NCI-H1105 treated with DMSO at 0.1 percent for 48 hours (cell line): ENCODE data around the gene LCMT2.
"Not testable (repeated sequence)": the region's sequence is repeated elsewhere in the genome, so short reads cannot be mapped to it uniquely, and the experiment has no call there.

Experiments used
- DNase-seq: peaks from one replicate; lab custom pipeline; 2025; lab: John Stamatoyannopoulos, UW

The LCMT2 gene

GRCh38 chr15:43316016-43316970 lies 14.1 kb downstream of the LCMT2 start:
- DNase-seq, result no peak

- no peak for DNase-seq
Measured at GRCh38 chr15:43314171-43314570, 16.2 kb downstream of the LCMT2 start.

- no peak for DNase-seq
Measured at GRCh38 chr15:43312378-43312777, 18.0 kb downstream of the LCMT2 start.

GRCh38 chr15:43302205-43302817 lies 28.1 kb downstream of the LCMT2 start, which contains the start of gene TGM7:
TGM7 (minus strand) TSS chr15:43302255.
- no peak for DNase-seq

- DNase-seq, result no peak
Measured at GRCh38 chr15:43299884-43300283, 30.5 kb downstream of the LCMT2 start.

- DNase-seq, result peak; percentile 2
Measured at GRCh38 chr15:43299411-43299810, 31.0 kb downstream of the LCMT2 start.

GRCh38 chr15:43294091-43294706 lies 36.2 kb downstream of the LCMT2 start:
- no peak for DNase-seq

- no peak for DNase-seq
Measured at GRCh38 chr15:43293432-43293831, 36.9 kb downstream of the LCMT2 start.

- no peak for DNase-seq
Measured at GRCh38 chr15:43292375-43293078, 37.8 kb downstream of the LCMT2 start.

- DNase-seq, result not testable (repeated sequence)
Measured at GRCh38 chr15:43289656-43290055, 40.7 kb downstream of the LCMT2 start.

- no peak for DNase-seq
Measured at GRCh38 chr15:43287254-43287653, 43.1 kb downstream of the LCMT2 start.

- DNase-seq, result no peak
Measured at GRCh38 chr15:43286074-43286473, 44.3 kb downstream of the LCMT2 start.

- peak; percentile 52 for DNase-seq
Measured at GRCh38 chr15:43285609-43286037, 44.8 kb downstream of the LCMT2 start.

- no peak for DNase-seq
Measured at GRCh38 chr15:43283526-43283925, 46.8 kb downstream of the LCMT2 start.

GRCh38 chr15:43281926-43282602 lies 48.3 kb downstream of the LCMT2 start:
- no peak for DNase-seq

- DNase-seq, result no peak
Measured at GRCh38 chr15:43280996-43281395, 49.4 kb downstream of the LCMT2 start.

GRCh38 chr15:43279496-43279895 lies 50.9 kb downstream of the LCMT2 start:
- DNase-seq, result no peak

GRCh38 chr15:43278869-43279268 lies 51.5 kb downstream of the LCMT2 start:
- no peak for DNase-seq

- DNase-seq, result no peak
Measured at GRCh38 chr15:43277901-43278300, 52.5 kb downstream of the LCMT2 start.

GRCh38 chr15:43277231-43277823 lies 53.0 kb downstream of the LCMT2 start:
- no peak for DNase-seq

GRCh38 chr15:43276563-43277200 lies 53.7 kb downstream of the LCMT2 start:
- no peak for DNase-seq
